ENCODE results near the gene FCGBP. TPM values are rescaled to one million over a fixed set of nuclear protein-coding genes. Genes with fewer than 3 reads are reported as not detected.

The FCGBP gene
- total and polyA plus RNA-seq, 2 of the 4 experiments (the other 2 are of a cell fraction) = under 0.01 to 0.03 TPM

Other genes starting within 250 kb of the FCGBP start
- not detected in 2 replicates for gene LGALS14, start 230.2 kb downstream of the FCGBP start, total RNA-seq (2012; rRNA removed)
- gene LGALS14, start 230.2 kb downstream of the FCGBP start, polyA plus RNA-seq (2012; rRNA removed) = not detected in 2 replicates
- gene CLC, start 196.6 kb downstream of the FCGBP start, total RNA-seq (2012; rRNA removed) = not detected in 2 replicates
- not detected in 2 replicates for gene CLC, start 196.6 kb downstream of the FCGBP start, polyA plus RNA-seq (2012; rRNA removed)
- gene LEUTX, start 155.8 kb downstream of the FCGBP start, total RNA-seq (2012; rRNA removed) = not detected in 2 replicates
- not detected in 2 replicates for gene LEUTX, start 155.8 kb downstream of the FCGBP start, polyA plus RNA-seq (2012; rRNA removed)
- gene DYRK1B, start 100.5 kb downstream of the FCGBP start, total RNA-seq (2012; rRNA removed) = 2.7 and 3.6 TPM in 2 replicates
- 10.2 and 11.4 TPM in 2 replicates for gene DYRK1B, start 100.5 kb downstream of the FCGBP start, polyA plus RNA-seq (2012; rRNA removed)
- 211 and 259 TPM in 2 replicates for gene FBL, start 88.3 kb downstream of the FCGBP start, total RNA-seq (2012; rRNA removed)
- 405 and 446 TPM in 2 replicates for gene FBL, start 88.3 kb downstream of the FCGBP start, polyA plus RNA-seq (2012; rRNA removed)
- gene PSMC4, start 36.5 kb upstream of the FCGBP start, total RNA-seq (2012; rRNA removed) = 213 and 216 TPM in 2 replicates
- 148 and 158 TPM in 2 replicates for gene PSMC4, start 36.5 kb upstream of the FCGBP start, polyA plus RNA-seq (2012; rRNA removed)
- gene ZNF546, start 62.4 kb upstream of the FCGBP start, total RNA-seq (2012; rRNA removed) = 5.8 and 6.5 TPM in 2 replicates
- 0.57 and 1.6 TPM in 2 replicates for gene ZNF546, start 62.4 kb upstream of the FCGBP start, polyA plus RNA-seq (2012; rRNA removed)
- 14.7 and 19.9 TPM in 2 replicates for gene ZNF780B, start 121.6 kb upstream of the FCGBP start, total RNA-seq (2012; rRNA removed)
- gene ZNF780B, start 121.6 kb upstream of the FCGBP start, polyA plus RNA-seq (2012; rRNA removed) = 3.7 and 4.6 TPM in 2 replicates
- gene ZNF780A, start 156.3 kb upstream of the FCGBP start, total RNA-seq (2012; rRNA removed) = 17.0 and 25.3 TPM in 2 replicates
- gene ZNF780A, start 156.3 kb upstream of the FCGBP start, polyA plus RNA-seq (2012; rRNA removed) = 5.9 and 6.2 TPM in 2 replicates

Data from IMR-90 (cell line).